Uterus (tissue), 2 donors: ENCODE results near the gene ERLEC1.

Experiments
- POLR2A ChIP-seq, 2 donors: fragments of 450-650 bp; IDR thresholded peaks; one replicate each; pipeline ENCODE4 v1.6.1; 2016; ENCODE audit warnings: antibody characterized with exemption in 2 of 2, mild to moderate bottlenecking in 1 of 2, moderate library complexity in 1 of 2
- TF ChIP-seq, protein P1 (sequence below), 4 experiments: fragments of 200-600 bp in 2 of 4; fragments of 450-650 bp in 2 of 4; sonication (generic) in 2 of 4; IDR thresholded peaks; one replicate each; pipeline ENCODE4 v1.5.1; 2016 to 2019; ENCODE audit warnings: antibody characterized with exemption in 4 of 4, mild to moderate bottlenecking in 2 of 4, moderate library complexity in 1 of 4

GRCh38 chr2:53740170-53740569 lies 46.7 kb upstream of the ERLEC1 start:
- TF ChIP-seq, protein P1, sequence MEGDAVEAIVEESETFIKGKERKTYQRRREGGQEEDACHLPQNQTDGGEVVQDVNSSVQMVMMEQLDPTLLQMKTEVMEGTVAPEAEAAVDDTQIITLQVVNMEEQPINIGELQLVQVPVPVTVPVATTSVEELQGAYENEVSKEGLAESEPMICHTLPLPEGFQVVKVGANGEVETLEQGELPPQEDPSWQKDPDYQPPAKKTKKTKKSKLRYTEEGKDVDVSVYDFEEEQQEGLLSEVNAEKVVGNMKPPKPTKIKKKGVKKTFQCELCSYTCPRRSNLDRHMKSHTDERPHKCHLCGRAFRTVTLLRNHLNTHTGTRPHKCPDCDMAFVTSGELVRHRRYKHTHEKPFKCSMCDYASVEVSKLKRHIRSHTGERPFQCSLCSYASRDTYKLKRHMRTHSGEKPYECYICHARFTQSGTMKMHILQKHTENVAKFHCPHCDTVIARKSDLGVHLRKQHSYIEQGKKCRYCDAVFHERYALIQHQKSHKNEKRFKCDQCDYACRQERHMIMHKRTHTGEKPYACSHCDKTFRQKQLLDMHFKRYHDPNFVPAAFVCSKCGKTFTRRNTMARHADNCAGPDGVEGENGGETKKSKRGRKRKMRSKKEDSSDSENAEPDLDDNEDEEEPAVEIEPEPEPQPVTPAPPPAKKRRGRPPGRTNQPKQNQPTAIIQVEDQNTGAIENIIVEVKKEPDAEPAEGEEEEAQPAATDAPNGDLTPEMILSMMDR (IDR thresholded peaks at IDR 0.05), result peak in 1 of 4 experiments; percentile 15
- TF ChIP-seq POLR2A (IDR thresholded peaks at IDR 0.05), result no peak
